GDM1 (cell line): Measurements from ENCODE around the gene AVPR2.
A peak's percentile ranks its signal among the peaks of the same experiment; 100 is the strongest.

Experiments used
- DNase-seq: peaks from one replicate; lab custom pipeline; 2025; lab: John Stamatoyannopoulos, UW

Gene AVPR2

GRCh38 chrX:153913701-153914100 lies 9.2 kb downstream of the AVPR2 start:
- DNase-seq, result no peak

GRCh38 chrX:153917869-153918268 lies 13.4 kb downstream of the AVPR2 start:
- DNase-seq, result no peak

GRCh38 chrX:153919281-153919680 lies 14.8 kb downstream of the AVPR2 start:
- no peak for DNase-seq

- DNase-seq, result no peak
These were observed 16.1 kb downstream of the AVPR2 start for GRCh38 chrX:153920546-153920945.

GRCh38 chrX:153921070-153921469 lies 16.6 kb downstream of the AVPR2 start:
- no peak for DNase-seq

GRCh38 chrX:153921511-153922446 lies 17.3 kb downstream of the AVPR2 start:
- DNase-seq, result no peak

- no peak for DNase-seq
These were observed 18.7 kb downstream of the AVPR2 start for GRCh38 chrX:153922932-153923857.

GRCh38 chrX:153924149-153924861 lies 19.8 kb downstream of the AVPR2 start:
- DNase-seq, result peak; percentile 66

- no peak for DNase-seq
These were observed 20.9 kb downstream of the AVPR2 start for GRCh38 chrX:153925387-153925738.

GRCh38 chrX:153925739-153926551 lies 21.5 kb downstream of the AVPR2 start, which contains the start of gene ARHGAP4:
TSS of gene ARHGAP4 (minus strand) at chrX:153926264. CDS start at chrX:153926202, 62 bp downstream.
- DNase-seq, result peak; percentile 64

- DNase-seq, result no peak
These were observed 22.0 kb downstream of the AVPR2 start for GRCh38 chrX:153926552-153926857.

- DNase-seq, result peak; percentile 98
These were observed 22.6 kb downstream of the AVPR2 start for GRCh38 chrX:153926858-153927671.

GRCh38 chrX:153927672-153927921 lies 23.1 kb downstream of the AVPR2 start:
- no peak for DNase-seq

- DNase-seq, result peak; percentile 97
These were observed 23.7 kb downstream of the AVPR2 start for GRCh38 chrX:153927922-153928760.

- no peak for DNase-seq
These were observed 24.4 kb downstream of the AVPR2 start for GRCh38 chrX:153928846-153929245.

GRCh38 chrX:153929576-153929975 lies 25.1 kb downstream of the AVPR2 start:
- no peak for DNase-seq

GRCh38 chrX:153930011-153930910 lies 25.8 kb downstream of the AVPR2 start:
- DNase-seq, result no peak

GRCh38 chrX:153931151-153931550 lies 26.7 kb downstream of the AVPR2 start:
- no peak for DNase-seq

- no peak for DNase-seq
These were observed 27.3 kb downstream of the AVPR2 start for GRCh38 chrX:153931748-153932147.
